Esophagus muscularis mucosa (tissue), 4 donors: ENCODE results near the gene CRYBG1. TPM values are rescaled to one million over a fixed set of nuclear protein-coding genes. Genes with fewer than 3 reads are reported as not detected.

Source experiments
- DNase-seq: peaks from one replicate; pipeline ENCODE4 v3.0.0-alpha.2; 2017; ENCODE audit errors: extremely low spot score
- H3K27ac ChIP-seq, 4 donors: fragments of 200-600 bp; sonication (generic); replicated peaks in 1 of 4; 1 replicate in 3 of 4; 2 replicates in 1 of 4; pipeline ENCODE4 v1.5.1; 2016 to 2019; ENCODE audit warnings: mild to moderate bottlenecking in 1 of 4
- H3K27me3 ChIP-seq, 4 donors: fragments of 200-600 bp; sonication (generic); one replicate each; pipeline versions ENCODE4 v1.5.1 to v1.6.0; 2016 to 2019
- H3K36me3 ChIP-seq, 4 donors: fragments of 200-600 bp; sonication (generic); one replicate each; pipeline ENCODE4 v1.5.1; 2016 to 2019
- H3K4me1 ChIP-seq, 4 donors: fragments of 200-600 bp; sonication (generic); one replicate each; pipeline ENCODE4 v1.5.1; 2016 to 2019
- H3K4me3 ChIP-seq, 4 donors: fragments of 200-600 bp; sonication (generic); 1 replicate in 2 of 4; 2 replicates in 2 of 4; pipeline ENCODE4 v1.5.1; 2016 to 2019; ENCODE audit warnings: mild to moderate bottlenecking in 4 of 4, moderate library complexity in 1 of 4
- H3K9me3 ChIP-seq, 4 donors: fragments of 200-600 bp; sonication (generic); 1 replicate in 3 of 4; 2 replicates in 1 of 4; pipeline ENCODE4 v1.5.1; 2016 to 2019
- EP300 ChIP-seq: sonication (generic); formaldehyde crosslinking; IDR thresholded peaks from one replicate; pipeline ENCODE4 v1.6.1; 2017; ENCODE audit warnings: antibody characterized with exemption
- POLR2A ChIP-seq: fragments of 450-650 bp; IDR thresholded peaks from one replicate; pipeline ENCODE4 v1.6.1; 2017; ENCODE audit warnings: antibody characterized with exemption, moderate library complexity, mild to moderate bottlenecking, low read depth
- POLR2AphosphoS5 ChIP-seq, 2 donors: sonication (generic); formaldehyde crosslinking; IDR thresholded peaks; one replicate each; pipeline ENCODE4 v1.6.1; 2017; ENCODE audit warnings: antibody characterized with exemption in 2 of 2
- WGBS: methylation state at CpG from one replicate; pipeline ENCODE4 v1.1.5; 2018; 5-methylcytosine and 5-hydroxymethylcytosine counted together
- intact Hi-C: fragments of 100-400 bp; cut with DNase I; formaldehyde crosslinking; loops from one replicate; pipeline ENCODE4 v1.15.1; 2023
- total RNA-seq, 4 donors: library from RNA; depleted of rRNA; stranded (reverse); fragments of >200 nt; gene quantifications; one replicate each; pipeline versions ENCODE4 v1.1.0 to v1.2.1, GENCODE V29; 2016
- TF ChIP-seq, protein P1 (sequence below), 3 experiments: fragments of 200-600 bp in 2 of 3; fragments of 450-650 bp in 1 of 3; sonication (generic) in 2 of 3; IDR thresholded peaks; one replicate each; pipeline ENCODE4 v1.5.1; 2017 to 2019; ENCODE audit warnings: antibody characterized with exemption in 3 of 3, mild to moderate bottlenecking in 2 of 3, moderate library complexity in 1 of 3

Gene CRYBG1
- total RNA-seq, 4 donors from 2014 or later = 2.1 to 4.5 (median 3.6) TPM

DNA sequence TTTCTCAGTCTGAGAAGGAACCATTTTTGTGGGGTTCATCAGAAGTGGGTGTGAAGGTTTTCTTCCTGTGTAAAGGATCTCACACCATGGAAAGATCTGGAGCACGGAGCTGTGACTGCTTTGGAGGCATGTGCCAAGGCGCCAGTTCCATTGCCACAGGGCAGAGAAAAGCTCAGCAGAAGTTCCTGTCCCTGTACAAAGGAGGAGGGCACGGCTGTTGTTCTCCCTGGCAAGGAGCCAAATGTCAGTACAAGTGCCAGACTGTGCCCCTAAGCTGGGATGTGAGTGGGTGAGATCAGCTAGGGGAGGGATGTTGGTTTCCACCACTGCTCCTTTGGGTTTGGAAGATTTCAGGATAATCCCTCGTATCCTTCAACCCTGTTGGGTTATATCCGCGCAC is 117.3 kb downstream of the CRYBG1 start:
- Histone ChIP-seq H3K36me3 (no peaks in the 10 kb centered on the region), H3K4me1 (no peaks in the 10 kb centered on the region), H3K4me3 (no peak overlapping the region), H3K9me3 (no peaks in the 10 kb centered on the region), H3K27ac (no peak overlapping the region), H3K27me3 (no peaks in the 10 kb centered on the region)
- no peak for TF ChIP-seq POLR2AphosphoS5 (IDR thresholded peaks at IDR 0.05)
- TF ChIP-seq, protein P1, sequence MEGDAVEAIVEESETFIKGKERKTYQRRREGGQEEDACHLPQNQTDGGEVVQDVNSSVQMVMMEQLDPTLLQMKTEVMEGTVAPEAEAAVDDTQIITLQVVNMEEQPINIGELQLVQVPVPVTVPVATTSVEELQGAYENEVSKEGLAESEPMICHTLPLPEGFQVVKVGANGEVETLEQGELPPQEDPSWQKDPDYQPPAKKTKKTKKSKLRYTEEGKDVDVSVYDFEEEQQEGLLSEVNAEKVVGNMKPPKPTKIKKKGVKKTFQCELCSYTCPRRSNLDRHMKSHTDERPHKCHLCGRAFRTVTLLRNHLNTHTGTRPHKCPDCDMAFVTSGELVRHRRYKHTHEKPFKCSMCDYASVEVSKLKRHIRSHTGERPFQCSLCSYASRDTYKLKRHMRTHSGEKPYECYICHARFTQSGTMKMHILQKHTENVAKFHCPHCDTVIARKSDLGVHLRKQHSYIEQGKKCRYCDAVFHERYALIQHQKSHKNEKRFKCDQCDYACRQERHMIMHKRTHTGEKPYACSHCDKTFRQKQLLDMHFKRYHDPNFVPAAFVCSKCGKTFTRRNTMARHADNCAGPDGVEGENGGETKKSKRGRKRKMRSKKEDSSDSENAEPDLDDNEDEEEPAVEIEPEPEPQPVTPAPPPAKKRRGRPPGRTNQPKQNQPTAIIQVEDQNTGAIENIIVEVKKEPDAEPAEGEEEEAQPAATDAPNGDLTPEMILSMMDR (IDR thresholded peaks at IDR 0.05) = no peak
- no peak for TF ChIP-seq POLR2A
- TF ChIP-seq EP300 = no peak
- no peak for DNase-seq
- WGBS = 67% methylated on average over 6 of the region's 6 CpGs
- intact Hi-C loops = no loop called here

GRCh38 chr6:106486236-106486635 is 125.7 kb downstream of the CRYBG1 start:
- Histone ChIP-seq H3K36me3 (no peaks in the 10 kb centered on the region), H3K4me1 (no peaks in the 10 kb centered on the region), H3K27ac (no peak overlapping the region), H3K4me3 (no peak overlapping the region), H3K9me3 (no peaks in the 10 kb centered on the region), H3K27me3 (peaks cover 0 to 13% (median 0%) of the 10 kb centered on the region in 4 donors)
- DNase-seq = no peak
- TF ChIP-seq, protein P1 (IDR thresholded peaks at IDR 0.05) = no peak
- TF ChIP-seq POLR2A (no peak), EP300 (no peak), POLR2AphosphoS5 (IDR thresholded peaks at IDR 0.05) (no peak)
- intact Hi-C loops = no loop called here
- 74% methylated on average over 1 of the region's 1 CpG for WGBS

- 49% methylated on average over 4 of the region's 4 CpGs for WGBS
- DNase-seq = no peak
- intact Hi-C loops = no loop called here
Measured at GRCh38 chr6:106488494-106489370, 128.2 kb downstream of the CRYBG1 start.

GRCh38 chr6:106490030-106490429 is 129.5 kb downstream of the CRYBG1 start:
- no peak for DNase-seq
- Histone ChIP-seq H3K4me1 (no peaks in the 10 kb centered on the region), H3K4me3 (no peak overlapping the region), H3K36me3 (no peaks in the 10 kb centered on the region), H3K27me3 (peaks cover 0 to 21% (median 0%) of the 10 kb centered on the region in 4 donors), H3K9me3 (no peaks in the 10 kb centered on the region), H3K27ac (no peak overlapping the region)
- 84% methylated on average over 1 of the region's 1 CpG for WGBS
- intact Hi-C loops = no loop called here
- TF ChIP-seq EP300 (no peak), POLR2A (no peak), POLR2AphosphoS5 (IDR thresholded peaks at IDR 0.05) (no peak)
- TF ChIP-seq, protein P1 (IDR thresholded peaks at IDR 0.05) = no peak

More at GRCh38 chr6:106488494-106489370, 128.2 kb downstream of the CRYBG1 start:
- H3K4me3 ChIP-seq = no peak overlapping the region
- no peak overlapping the region for H3K27ac ChIP-seq
- no peaks in the 10 kb centered on the region for H3K9me3 ChIP-seq
- no peaks in the 10 kb centered on the region for H3K36me3 ChIP-seq
- H3K27me3 ChIP-seq = peaks cover 0 to 21% (median 0%) of the 10 kb centered on the region in 4 donors
- no peak for TF ChIP-seq EP300
- TF ChIP-seq, protein P1 (IDR thresholded peaks at IDR 0.05) = no peak
- TF ChIP-seq POLR2AphosphoS5 (IDR thresholded peaks at IDR 0.05) = no peak
- TF ChIP-seq POLR2A = no peak
- no peaks in the 10 kb centered on the region for H3K4me1 ChIP-seq
